SU-DHL-6 (cell line): ENCODE results near the gene LRP2.

Experiments
- H2AFZ ChIP-seq: fragments of 200-600 bp; sonication (generic); 2 replicates; pipeline ENCODE4 v1.6.1; 2014; ENCODE audit warnings: low read depth, mild to moderate bottlenecking, moderate library complexity, mixed read lengths, antibody characterized with exemption, low read length; ENCODE audit not compliant: severe bottlenecking
- H3F3A ChIP-seq: fragments of 200-600 bp; shearing (Covaris generic); 2 replicates; pipeline ENCODE4 v1.6.0; 2016; ENCODE audit warnings: antibody characterized with exemption, mild to moderate bottlenecking; ENCODE audit not compliant: insufficient read depth
- H3K27ac ChIP-seq: fragments of 200-600 bp; sonication (generic); 2 replicates; pipeline ENCODE4 v1.5.1; 2016; ENCODE audit warnings: low read depth, mild to moderate bottlenecking, low read length, moderate library complexity, mixed read lengths
- H3K27me3 ChIP-seq: fragments of 200-600 bp; sonication (generic), shearing (Covaris generic); 2 replicates; pipeline ENCODE4 v1.6.0; 2014; ENCODE audit warnings: mild to moderate bottlenecking, low read length
- H3K36me3 ChIP-seq: fragments of 200-600 bp; sonication (generic); 2 replicates; pipeline ENCODE4 v1.6.1; 2014; ENCODE audit warnings: mild to moderate bottlenecking, low read length, mixed read lengths
- H3K4me2 ChIP-seq: fragments of 300-600, 200-600 bp; shearing (Covaris generic), sonication (generic); 2 replicates; pipeline ENCODE4 v1.6.0; 2014; ENCODE audit warnings: low read length, low read depth, mild to moderate bottlenecking; ENCODE audit not compliant: poor library complexity, severe bottlenecking
- H3K4me3 ChIP-seq: fragments of 200-600 bp; sonication (generic); 2 replicates; pipeline ENCODE4 v1.5.1; 2014; ENCODE audit warnings: antibody characterized with exemption, low read length, mild to moderate bottlenecking, mixed read lengths; ENCODE audit not compliant: insufficient read depth, poor library complexity, severe bottlenecking
- H3K79me2 ChIP-seq: fragments of 200-600 bp; sonication (generic); 2 replicates; pipeline ENCODE4 v1.6.1; 2014; ENCODE audit warnings: mild to moderate bottlenecking, low read length, moderate library complexity; ENCODE audit not compliant: insufficient read depth
- H3K9ac ChIP-seq: fragments of 200-600 bp; sonication (generic); 2 replicates; pipeline ENCODE4 v1.7.0; 2014; ENCODE audit warnings: mild to moderate bottlenecking, low read length
- H3K9me2 ChIP-seq: fragments of 200-600 bp; sonication (generic); replicated peaks from 2 replicates; pipeline ENCODE4 v1.6.1; 2014; ENCODE audit warnings: low read length; ENCODE audit not compliant: insufficient read depth
- H3K9me3 ChIP-seq: fragments of 200-600 bp; sonication (generic); 2 replicates; pipeline ENCODE4 v1.6.1; 2014; ENCODE audit warnings: low read length, mixed read lengths; ENCODE audit not compliant: insufficient read depth
- H4K20me1 ChIP-seq: fragments of 200-600 bp; sonication (generic); 2 replicates; pipeline ENCODE4 v1.6.1; 2014; ENCODE audit warnings: low read depth, mild to moderate bottlenecking, antibody characterized with exemption, low read length, moderate library complexity, mixed read lengths
- CTCF ChIP-seq: fragments of 200-600 bp; sonication (generic); IDR thresholded peaks from one replicate; pipeline ENCODE4 v1.5.1; 2017; ENCODE audit warnings: antibody characterized with exemption, mild to moderate bottlenecking, low read length, moderate library complexity; ENCODE audit not compliant: insufficient read depth, poor library complexity, severe bottlenecking
- EZH2phosphoT487 ChIP-seq: fragments of 200-600 bp; sonication (generic), shearing (Covaris generic); conservative IDR thresholded peaks from 2 replicates; pipeline ENCODE4 v1.6.1; 2018; ENCODE audit warnings: mild to moderate bottlenecking, antibody characterized with exemption, low read length, moderate library complexity, mixed read lengths

The LRP2 gene

GRCh38 chr2:169247211-169247610 lies 115.1 kb downstream of the LRP2 start:
- no peak overlapping the region for H3K4me3 ChIP-seq
- no peak overlapping the region for H3K9ac ChIP-seq
- no peak for TF ChIP-seq EZH2phosphoT487
- TF ChIP-seq CTCF = no peak
- H3F3A ChIP-seq = no peaks in the 10 kb centered on the region
- H4K20me1 ChIP-seq = no peaks in the 10 kb centered on the region
- H3K9me3 ChIP-seq = no peaks in the 10 kb centered on the region
- no peaks in the 10 kb centered on the region for H3K36me3 ChIP-seq
- no peak overlapping the region for H3K4me2 ChIP-seq
- no peak overlapping the region for H2AFZ ChIP-seq
- H3K27me3 ChIP-seq = no peaks in the 10 kb centered on the region
- H3K27ac ChIP-seq = no peak overlapping the region
- no peaks in the 10 kb centered on the region for H3K9me2 ChIP-seq
- H3K79me2 ChIP-seq = no peaks in the 10 kb centered on the region

GRCh38 chr2:169240405-169240804 lies 121.9 kb downstream of the LRP2 start:
- no peak overlapping the region for H3K4me2 ChIP-seq
- no peak overlapping the region for H3K4me3 ChIP-seq
- H2AFZ ChIP-seq = no peak overlapping the region
- no peaks in the 10 kb centered on the region for H3K27me3 ChIP-seq
- H3K9me2 ChIP-seq = no peaks in the 10 kb centered on the region
- H3K79me2 ChIP-seq = no peaks in the 10 kb centered on the region
- no peak overlapping the region for H3K9ac ChIP-seq
- H3K9me3 ChIP-seq = no peaks in the 10 kb centered on the region
- TF ChIP-seq CTCF (no peak), EZH2phosphoT487 (no peak)
- no peaks in the 10 kb centered on the region for H3F3A ChIP-seq
- H4K20me1 ChIP-seq = no peaks in the 10 kb centered on the region
- no peaks in the 10 kb centered on the region for H3K36me3 ChIP-seq
- H3K27ac ChIP-seq = no peak overlapping the region

GRCh38 chr2:169237939-169238338 lies 124.4 kb downstream of the LRP2 start:
- TF ChIP-seq CTCF = no peak
- TF ChIP-seq EZH2phosphoT487 = no peak
- H3K4me2 ChIP-seq = no peak overlapping the region
- no peaks in the 10 kb centered on the region for H3K27me3 ChIP-seq
- H3K79me2 ChIP-seq = no peaks in the 10 kb centered on the region
- H3K4me3 ChIP-seq = no peak overlapping the region
- no peak overlapping the region for H2AFZ ChIP-seq
- no peaks in the 10 kb centered on the region for H3K36me3 ChIP-seq
- no peak overlapping the region for H3K9ac ChIP-seq
- H4K20me1 ChIP-seq = no peaks in the 10 kb centered on the region
- H3K9me3 ChIP-seq = no peaks in the 10 kb centered on the region
- H3F3A ChIP-seq = no peaks in the 10 kb centered on the region
- H3K9me2 ChIP-seq = no peaks in the 10 kb centered on the region
- no peak overlapping the region for H3K27ac ChIP-seq
